ENCODE results near the gene TRIM36.

GRCh38 chr5:115170929-115171510 is 1.3 kb upstream of the TRIM36 start:
- no peak for TF ChIP-seq CREB5 (CRISPR knock-in tag; IDR thresholded peaks at IDR 0.05; ENCODE audit: low read depth)
- TF ChIP-seq PATZ1 (CRISPR knock-in tag; IDR thresholded peaks at IDR 0.05; ENCODE audit: borderline replicate concordance) = no peak
- TF ChIP-seq ISL1 (CRISPR knock-in tag; IDR thresholded peaks at IDR 0.05) = no peak
- no peak for TF ChIP-seq ZFP3 (CRISPR knock-in tag; IDR thresholded peaks at IDR 0.05)
- TF ChIP-seq RARB (CRISPR knock-in tag; IDR thresholded peaks at IDR 0.05) = no peak
- no peak for TF ChIP-seq GLIS3 (CRISPR knock-in tag; IDR thresholded peaks at IDR 0.05)
- no peak for TF ChIP-seq ZFP30 (CRISPR knock-in tag; IDR thresholded peaks at IDR 0.05)
- TF ChIP-seq ZNF70 (CRISPR knock-in tag; IDR thresholded peaks at IDR 0.05) = no peak
- no peak for TF ChIP-seq SNAI2 (CRISPR knock-in tag; IDR thresholded peaks at IDR 0.05)
- no peak for TF ChIP-seq CSDC2 (CRISPR knock-in tag; IDR thresholded peaks at IDR 0.05)
- no peak for TF ChIP-seq TOX (CRISPR knock-in tag; IDR thresholded peaks at IDR 0.05; ENCODE audit: borderline replicate concordance)
- no peak for TF ChIP-seq ESRRG (CRISPR knock-in tag; IDR thresholded peaks at IDR 0.05)
- no peak for TF ChIP-seq CSRNP3 (CRISPR knock-in tag; IDR thresholded peaks at IDR 0.05)

All from SK-N-SH treated with all-trans-retinoic acid at 6 μM for 48 hours (cell line).